ENCODE measurements around the gene TSPEAR.

The TSPEAR gene

GRCh38 chr21:44478124-44478800, 233.1 kb downstream of the TSPEAR start:
- DNase-seq (ENCODE audit: low read depth in 1 of 2, low spot score in 1 of 2), result no peak

GRCh38 chr21:44477712-44478111, 233.7 kb downstream of the TSPEAR start:
- DNase-seq (ENCODE audit: low read depth in 1 of 2, low spot score in 1 of 2), result no peak

GRCh38 chr21:44477131-44477530, 234.2 kb downstream of the TSPEAR start:
- no peak for DNase-seq (ENCODE audit: low read depth in 1 of 2, low spot score in 1 of 2)

- no peak for DNase-seq (ENCODE audit: low read depth in 1 of 2, low spot score in 1 of 2)
Observed at GRCh38 chr21:44475266-44475845, 236.0 kb downstream of the TSPEAR start.

- no peak for DNase-seq (ENCODE audit: low read depth in 1 of 2, low spot score in 1 of 2)
Observed at GRCh38 chr21:44473915-44474555, 237.3 kb downstream of the TSPEAR start.

- no peak for DNase-seq (ENCODE audit: low read depth in 1 of 2, low spot score in 1 of 2)
Observed at GRCh38 chr21:44471996-44472395, 239.4 kb downstream of the TSPEAR start.

- no peak for DNase-seq (ENCODE audit: low read depth in 1 of 2, low spot score in 1 of 2)
Observed at GRCh38 chr21:44471341-44471740, 240.0 kb downstream of the TSPEAR start.

GRCh38 chr21:44467859-44468195, 243.5 kb downstream of the TSPEAR start:
- DNase-seq (ENCODE audit: low read depth in 1 of 2, low spot score in 1 of 2), result no peak

GRCh38 chr21:44466996-44467858, 244.1 kb downstream of the TSPEAR start:
- DNase-seq (ENCODE audit: low read depth in 1 of 2, low spot score in 1 of 2), result no peak

GRCh38 chr21:44466351-44466954, 244.9 kb downstream of the TSPEAR start:
- DNase-seq (ENCODE audit: low read depth in 1 of 2, low spot score in 1 of 2), result no peak

- DNase-seq (ENCODE audit: low read depth in 1 of 2, low spot score in 1 of 2), result no peak
Observed at GRCh38 chr21:44464351-44464750, 247.0 kb downstream of the TSPEAR start.

GRCh38 chr21:44463724-44464123, 247.6 kb downstream of the TSPEAR start:
- DNase-seq (ENCODE audit: low read depth in 1 of 2, low spot score in 1 of 2), result no peak

- no peak for DNase-seq (ENCODE audit: low read depth in 1 of 2, low spot score in 1 of 2)
Observed at GRCh38 chr21:44462834-44463200, 248.6 kb downstream of the TSPEAR start.

GRCh38 chr21:44462086-44462833, 249.1 kb downstream of the TSPEAR start:
- DNase-seq (ENCODE audit: low read depth in 1 of 2, low spot score in 1 of 2), result no peak

GRCh38 chr21:44461464-44462001, 249.8 kb downstream of the TSPEAR start:
- no peak for DNase-seq (ENCODE audit: low read depth in 1 of 2, low spot score in 1 of 2)

GRCh38 chr21:44461005-44461404, 250.4 kb downstream of the TSPEAR start:
- DNase-seq (ENCODE audit: low read depth in 1 of 2, low spot score in 1 of 2), result no peak

GRCh38 chr21:44460441-44460755, 251.0 kb downstream of the TSPEAR start:
- no peak for DNase-seq (ENCODE audit: low read depth in 1 of 2, low spot score in 1 of 2)

- no peak for DNase-seq (ENCODE audit: low read depth in 1 of 2, low spot score in 1 of 2)
Observed at GRCh38 chr21:44459712-44460440, 251.5 kb downstream of the TSPEAR start.

- no peak for DNase-seq (ENCODE audit: low read depth in 1 of 2, low spot score in 1 of 2)
Observed at GRCh38 chr21:44458971-44459711, 252.2 kb downstream of the TSPEAR start.
